HG03280 (cell line): ENCODE data around the gene PFKP.

Experiments
- ATAC-seq: cut with Tn5 transposase; IDR thresholded peaks from one replicate; pipeline ENCODE4 v1.9.1; 2021; ENCODE audit warnings: mild to moderate bottlenecking, moderate library complexity; ENCODE audit not compliant: unreplicated experiment

Gene PFKP

GRCh38 chr10:3110782-3111620 lies 43.7 kb downstream of the PFKP start:
- no peak for ATAC-seq

- ATAC-seq, result no peak
Observed at GRCh38 chr10:3111621-3112163, 44.3 kb downstream of the PFKP start.

GRCh38 chr10:3113343-3113720 lies 46.0 kb downstream of the PFKP start:
- no peak for ATAC-seq

GRCh38 chr10:3115685-3116084 lies 48.3 kb downstream of the PFKP start:
- ATAC-seq, result no peak

GRCh38 chr10:3116508-3117100 lies 49.3 kb downstream of the PFKP start:
- no peak for ATAC-seq

GRCh38 chr10:3117486-3117885 lies 50.1 kb downstream of the PFKP start:
- no peak for ATAC-seq

GRCh38 chr10:3118641-3119091 lies 51.3 kb downstream of the PFKP start:
- ATAC-seq, result no peak

- ATAC-seq, result no peak
Observed at GRCh38 chr10:3119796-3120459, 52.6 kb downstream of the PFKP start.

- ATAC-seq, result no peak
Observed at GRCh38 chr10:3122034-3122433, 54.7 kb downstream of the PFKP start.

GRCh38 chr10:3122486-3123205 lies 55.3 kb downstream of the PFKP start:
- ATAC-seq, result no peak

GRCh38 chr10:3123571-3124411 lies 56.4 kb downstream of the PFKP start:
- ATAC-seq, result no peak

GRCh38 chr10:3124412-3125175 lies 57.2 kb downstream of the PFKP start:
- no peak for ATAC-seq

GRCh38 chr10:3125527-3126170 lies 58.3 kb downstream of the PFKP start:
- ATAC-seq, result no peak

GRCh38 chr10:3126249-3126648 lies 58.9 kb downstream of the PFKP start:
- no peak for ATAC-seq

GRCh38 chr10:3126741-3127346 lies 59.5 kb downstream of the PFKP start:
- no peak for ATAC-seq

GRCh38 chr10:3127921-3128320 lies 60.6 kb downstream of the PFKP start:
- no peak for ATAC-seq

- no peak for ATAC-seq
Observed at GRCh38 chr10:3128379-3129130, 61.2 kb downstream of the PFKP start.
